Right ventricle myocardium superior (tissue), 1 donor: ENCODE data around the gene CPSF4L. TPM values are rescaled to one million over a fixed set of nuclear protein-coding genes. Genes with fewer than 3 reads are reported as not detected.
A peak's percentile ranks its signal among the peaks of the same experiment; 100 is the strongest.

Experiments used
- ATAC-seq: fragments of 200-7000 bp; cut with Tn5 transposase; one replicate; pipeline ENCODE4 v1.9.1; 2020; ENCODE audit warnings: mild to moderate bottlenecking; ENCODE audit not compliant: poor library complexity
- DNase-seq: peaks from one replicate; pipeline ENCODE4 v3.0.0-alpha.2; 2020
- intact Hi-C: fragments of 100-400 bp; cut with DNase I; formaldehyde crosslinking; loops from one replicate; pipeline ENCODE4 v1.11.2; 2022
- total RNA-seq: library from RNA; stranded (reverse); fragmentation: NEBNext Ultra II Directional; extraction: Animal tissue kit (Norgen Biotek cat#: 25700); gene quantifications from one replicate; pipeline ENCODE4 v1.2.1, GENCODE V29; 2021
- donor health status: DM: no; HTN: yes; CAD: no; lungs with severe emphysema.

CPSF4L gene
- total RNA-seq, 1 donor from 2014 or later, result not detected

DNA sequence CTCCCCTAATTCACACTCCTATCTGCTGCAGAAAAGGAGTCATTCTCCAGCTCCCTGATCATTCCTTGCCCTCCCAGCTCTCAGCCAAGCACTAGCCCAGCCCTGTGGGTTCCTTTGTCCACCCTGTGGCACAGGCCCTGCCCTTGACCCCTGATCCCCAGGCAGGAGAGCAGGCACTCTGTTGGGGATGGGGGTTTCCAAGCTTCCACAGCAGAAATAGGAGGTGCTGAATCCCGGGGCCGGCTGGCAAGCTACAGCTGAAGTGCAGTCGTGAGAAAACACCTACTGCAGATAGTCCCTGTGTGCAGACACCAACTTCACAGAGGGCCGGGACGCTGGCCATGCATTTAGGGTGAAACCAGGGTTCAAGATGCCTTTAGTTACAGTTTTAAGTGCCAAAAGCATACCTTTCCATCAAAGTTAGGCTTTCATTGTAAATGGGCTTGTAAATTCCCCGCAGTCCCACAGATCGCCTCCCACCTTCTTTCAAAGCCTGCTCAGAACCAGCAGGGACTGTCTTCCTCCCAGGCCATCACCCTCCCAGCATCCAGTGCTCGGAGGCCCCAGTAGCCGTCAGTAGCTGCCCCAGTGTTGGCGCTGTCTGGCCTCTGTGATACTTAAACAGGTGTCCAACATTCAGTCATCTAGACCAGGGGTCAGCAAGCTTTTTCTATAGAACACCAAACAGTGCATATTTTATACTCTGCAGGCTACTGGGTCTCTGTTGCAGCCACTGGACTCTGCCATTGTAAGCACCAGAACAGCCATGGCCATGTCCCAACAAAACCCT is 10.6 kb downstream of the CPSF4L start:
- intact Hi-C loops, result no loop called here
- no peak for ATAC-seq

DNA sequence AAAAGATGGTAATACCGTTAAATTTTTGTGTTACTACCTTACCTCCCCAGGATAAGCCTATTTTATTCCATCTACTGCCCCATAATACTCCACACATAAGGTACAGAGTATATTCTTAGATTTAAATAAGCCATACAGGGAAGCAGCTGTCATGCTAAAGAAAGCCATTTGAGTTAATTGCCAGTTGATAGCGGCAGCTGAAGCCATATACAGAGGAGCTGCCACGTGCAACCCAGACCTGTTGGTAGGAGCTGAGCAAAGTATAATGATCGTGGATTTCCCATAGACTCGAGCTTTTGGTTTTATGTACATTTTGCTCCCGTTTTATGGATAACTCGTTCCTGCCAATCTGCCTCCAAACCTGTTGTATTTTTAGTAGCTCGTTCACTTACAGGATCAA is 12.0 kb downstream of the CPSF4L start:
- intact Hi-C loops, result no loop called here
- ATAC-seq (no peak), DNase-seq (no peak)

More for the DNA sequence above, 10.6 kb downstream of the CPSF4L start:
- DNase-seq, result no peak

DNA sequence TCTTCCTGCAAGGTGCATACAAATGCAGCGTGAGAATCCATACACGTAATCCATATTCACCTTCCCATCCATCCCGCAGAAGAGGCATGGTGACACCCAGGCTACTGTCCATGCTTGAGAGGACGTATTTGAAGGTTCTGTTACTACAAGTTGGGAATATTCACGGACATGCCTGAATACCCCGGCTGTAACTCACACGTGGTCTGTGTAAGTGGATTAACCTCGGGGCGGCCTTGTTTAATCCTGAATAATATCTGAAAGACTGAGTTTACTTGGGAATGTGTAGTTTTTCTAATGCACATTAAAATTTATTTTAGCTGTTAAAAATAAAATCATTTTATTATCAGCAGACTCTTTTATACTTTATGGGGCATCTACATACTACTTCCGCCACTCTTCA is 13.1 kb downstream of the CPSF4L start:
- ATAC-seq, result no peak
- intact Hi-C loops, result no loop called here
- DNase-seq, result no peak

DNA sequence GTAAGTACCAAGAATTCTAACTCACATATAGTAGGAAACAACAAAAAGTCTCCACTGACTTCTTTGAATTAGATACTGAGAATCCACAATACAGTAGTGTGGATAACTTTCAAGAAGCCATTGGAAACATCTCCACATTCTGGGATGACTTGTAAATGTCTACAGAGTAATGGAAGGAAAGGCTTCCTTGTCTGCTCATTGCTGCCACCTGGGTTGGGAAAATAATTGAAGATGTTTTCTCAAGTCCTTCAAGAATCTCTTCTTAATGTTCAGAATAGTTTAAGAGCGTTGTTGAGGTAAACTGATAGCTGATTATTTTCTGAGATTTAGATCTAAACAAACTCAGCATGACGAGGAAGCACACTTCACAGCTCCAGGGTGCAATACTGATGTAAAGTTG is 14.0 kb downstream of the CPSF4L start:
- intact Hi-C loops, result no loop called here
- no peak for ATAC-seq
- DNase-seq, result no peak

DNA sequence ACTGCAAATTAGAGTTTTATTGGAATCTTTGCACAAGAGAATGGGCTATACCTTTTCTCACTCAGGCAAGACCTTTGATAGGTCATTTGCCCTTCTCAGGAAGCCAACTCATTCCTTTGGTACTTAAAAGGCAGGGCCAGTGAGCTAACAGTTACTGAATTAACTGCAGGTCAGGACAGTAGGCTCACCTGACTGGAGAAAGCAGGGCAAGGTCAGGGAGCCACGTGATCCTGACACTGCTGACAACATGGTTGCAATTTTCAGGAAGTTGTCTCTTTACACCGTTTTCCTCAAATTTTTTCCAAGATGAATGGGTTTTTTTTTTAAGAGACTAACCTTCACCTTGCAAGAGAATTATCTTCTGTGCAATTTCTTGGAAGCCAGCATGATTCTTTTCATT is 21.1 kb downstream of the CPSF4L start:
- intact Hi-C loops, result no loop called here
- no peak for ATAC-seq
- no peak for DNase-seq

DNA sequence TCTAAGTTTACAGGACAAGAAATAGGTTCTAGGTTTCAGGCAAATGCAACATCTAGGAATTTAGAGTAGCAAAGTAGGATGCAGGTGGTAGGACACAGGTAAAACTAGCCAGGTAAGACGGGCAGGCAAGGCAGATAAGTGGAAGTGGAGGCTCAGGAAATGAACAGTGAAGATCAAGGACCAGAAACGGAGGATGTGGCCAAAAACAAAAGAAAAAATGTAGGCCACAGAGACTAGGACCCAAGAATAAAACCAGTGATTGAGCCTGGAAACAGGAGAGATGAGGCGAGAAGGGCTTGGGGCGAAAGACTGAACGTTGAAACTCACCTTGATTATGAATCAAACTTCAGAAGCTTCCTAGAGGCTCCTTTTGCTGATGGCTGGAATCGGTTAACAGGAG is 24.0 kb downstream of the CPSF4L start:
- no peak for DNase-seq
- intact Hi-C loops, result no loop called here
- ATAC-seq, result no peak

DNA sequence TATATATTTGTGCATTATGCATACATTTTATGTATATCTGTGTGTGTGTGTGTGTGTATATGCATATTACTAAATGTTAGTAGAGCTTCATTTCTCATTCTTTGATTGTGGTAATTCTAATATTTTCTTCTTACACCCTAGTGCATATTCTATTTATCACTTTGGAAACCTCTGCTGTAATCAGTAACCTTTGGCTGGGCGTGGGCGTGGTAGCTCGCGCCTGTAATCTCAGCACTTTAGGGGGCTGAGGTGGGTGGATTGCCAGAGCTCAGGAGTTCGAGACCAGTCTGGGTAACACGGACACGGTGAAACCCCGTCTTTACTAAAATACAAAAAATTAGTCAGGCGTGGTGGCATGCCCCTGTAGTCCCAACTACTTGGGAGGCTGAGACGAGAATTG is 26.9 kb downstream of the CPSF4L start:
- intact Hi-C loops, result loop anchor here (5.0 kb wide), 1 partner anchor 42 kb away; the partner anchor contains the start of gene COG1
- no peak for DNase-seq
- no peak for ATAC-seq

DNA sequence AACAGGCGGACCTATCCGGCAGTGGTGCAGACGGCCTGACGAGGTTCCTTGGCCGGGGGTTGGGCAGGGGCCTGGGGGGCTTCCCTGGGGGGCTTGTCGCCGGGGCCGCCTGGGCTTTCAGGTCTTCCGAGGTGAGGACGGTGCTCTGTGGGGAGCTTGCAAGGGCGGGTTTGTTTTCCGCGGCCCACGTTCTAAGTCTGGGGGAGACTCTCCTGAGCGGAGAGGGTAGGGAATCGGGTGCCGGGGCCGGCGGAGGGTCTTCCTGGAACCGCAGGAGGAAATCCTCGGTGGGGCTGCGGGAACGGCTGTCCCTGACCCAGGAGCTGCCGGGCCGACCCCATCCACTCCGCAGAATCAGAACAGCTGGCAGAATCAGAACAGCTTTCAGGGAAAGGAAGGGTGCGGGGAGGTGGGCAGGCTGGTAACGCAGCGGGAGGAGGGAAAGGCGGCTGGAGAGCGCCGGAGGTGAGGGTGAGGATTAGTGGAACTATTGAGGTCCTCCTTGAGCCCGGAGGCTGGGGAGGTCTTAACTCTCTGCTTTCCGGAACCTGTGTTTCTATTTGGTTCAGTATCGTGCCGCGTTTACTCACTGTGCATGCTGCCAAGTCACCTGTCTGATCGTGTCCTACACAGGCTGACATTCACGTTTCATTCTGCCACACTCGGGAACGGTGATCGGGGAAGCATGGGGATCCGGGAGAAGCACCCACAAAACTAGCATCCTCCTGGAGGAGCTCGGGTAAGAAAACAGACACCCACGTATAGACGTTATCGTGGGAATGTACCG is 28.9 kb downstream of the CPSF4L start:
- ATAC-seq, result peak; percentile 53
- DNase-seq, result peak; percentile 45
- intact Hi-C loops, result loop anchor here (5.0 kb wide), 1 partner anchor 40 kb away; the partner anchor contains the start of gene COG1

DNA sequence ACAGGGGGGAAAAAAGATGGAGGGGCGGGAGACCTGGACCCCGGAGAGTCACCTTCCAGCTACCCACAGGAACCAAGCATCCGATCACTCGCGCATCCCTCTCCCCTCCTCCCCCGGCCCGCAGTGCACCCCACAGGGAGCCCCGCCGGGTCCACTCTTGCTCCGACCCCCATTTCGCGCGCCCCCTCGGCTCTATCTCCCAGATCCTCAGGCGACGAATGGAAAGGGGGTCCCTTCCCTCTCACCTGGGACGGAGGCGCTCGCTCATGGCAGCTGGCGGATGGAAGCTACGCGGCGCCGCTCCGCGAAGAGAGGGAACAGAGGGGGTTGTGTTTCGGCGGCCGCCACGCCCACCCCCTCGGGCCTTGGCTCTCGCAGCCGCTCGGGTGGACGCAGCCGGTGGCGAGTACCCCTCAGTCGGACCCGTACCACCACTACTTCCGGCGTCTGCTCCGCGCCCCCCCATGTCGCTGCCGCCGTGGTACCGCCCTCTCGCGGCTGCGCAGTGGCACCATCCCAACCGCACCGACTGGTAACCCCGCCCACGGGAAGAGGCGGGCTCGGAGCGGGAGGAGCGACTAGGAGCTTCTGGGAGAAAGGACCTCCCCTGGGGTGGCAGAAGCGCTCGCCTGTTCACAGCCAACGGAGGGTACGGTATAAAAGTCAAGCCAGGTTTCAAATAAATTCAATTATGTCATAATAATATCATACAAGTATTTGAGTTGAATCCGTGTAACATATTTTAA is 29.7 kb downstream of the CPSF4L start:
- DNase-seq, result peak; percentile 98
- intact Hi-C loops, result loop anchor here (5.0 kb wide), 1 partner anchor 40 kb away; the partner anchor contains the start of gene COG1
- ATAC-seq, result peak; percentile 97

DNA sequence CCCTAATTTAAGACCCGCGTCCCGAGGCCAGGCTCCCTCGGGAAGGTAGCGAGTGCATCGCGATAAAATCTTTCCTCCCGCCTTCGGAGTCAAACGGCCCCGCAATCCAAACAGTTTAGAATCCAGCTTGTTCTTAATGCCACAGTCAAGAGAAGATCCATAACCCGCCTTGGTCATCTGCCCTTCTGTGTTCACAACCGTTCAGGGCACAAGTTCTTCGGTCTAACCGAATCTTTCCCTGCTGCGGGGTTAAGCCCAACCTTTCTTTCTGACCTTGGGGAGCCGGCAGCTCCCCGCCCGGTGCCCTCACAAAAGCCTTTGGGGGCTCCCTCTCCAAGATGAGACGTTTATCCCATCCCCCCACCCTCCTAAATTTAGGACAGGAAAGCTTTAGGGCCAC is 30.3 kb downstream of the CPSF4L start:
- intact Hi-C loops, result loop anchor here (5.0 kb wide), 1 partner anchor 39 kb away; the partner anchor contains the start of gene COG1

DNA sequence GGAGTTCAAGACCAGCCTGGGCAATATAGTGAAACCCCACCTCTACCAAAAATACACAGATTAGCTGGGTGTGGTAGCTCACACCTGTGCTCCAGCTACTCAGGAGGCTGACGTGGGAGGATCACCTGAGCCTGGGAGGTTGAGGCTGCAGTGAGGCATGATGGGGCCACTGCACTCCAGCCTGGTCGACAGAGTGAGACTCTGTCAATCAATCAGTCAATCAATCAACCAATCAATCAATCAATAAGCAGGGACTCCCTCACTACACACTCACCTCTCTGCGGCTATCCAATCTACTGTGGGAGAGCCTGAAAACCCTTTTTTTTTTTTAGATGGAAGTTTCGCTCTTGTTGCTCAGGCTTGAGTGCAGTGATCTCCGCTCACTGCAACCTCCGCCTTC is 31.6 kb downstream of the CPSF4L start:
- DNase-seq (no peak), ATAC-seq (no peak)
- intact Hi-C loops, result loop anchor here (5.0 kb wide), 1 partner anchor 38 kb away; the partner anchor contains the start of gene COG1

More for the DNA sequence above, 30.3 kb downstream of the CPSF4L start:
- ATAC-seq (peak; percentile 1), DNase-seq (no peak)

DNA sequence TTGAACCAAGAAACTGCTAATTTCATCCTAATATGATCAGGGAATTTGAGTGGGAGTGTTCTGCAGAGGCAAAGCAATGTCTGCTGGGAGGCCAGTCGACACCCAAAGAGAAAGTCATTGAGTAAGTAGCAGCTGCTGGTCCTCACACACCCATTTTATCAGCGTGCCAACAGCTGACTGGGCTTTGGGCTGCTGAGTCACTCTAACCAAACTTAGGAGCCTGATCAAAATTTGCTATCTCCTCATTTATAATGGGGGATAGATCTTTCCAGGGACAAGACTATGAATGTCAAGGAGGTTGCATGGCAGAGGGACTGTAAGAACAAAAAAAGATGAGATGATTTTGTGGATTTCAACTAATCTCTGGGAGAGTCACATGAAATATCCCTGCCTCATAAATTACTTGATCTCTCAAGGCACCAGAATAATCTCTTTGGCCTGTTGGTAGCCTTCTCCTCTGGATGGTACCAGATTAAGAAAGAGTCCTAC is 32.9 kb downstream of the CPSF4L start:
- intact Hi-C loops, result no loop called here
- DNase-seq, result peak; percentile 81
- ATAC-seq, result peak; percentile 48

DNA sequence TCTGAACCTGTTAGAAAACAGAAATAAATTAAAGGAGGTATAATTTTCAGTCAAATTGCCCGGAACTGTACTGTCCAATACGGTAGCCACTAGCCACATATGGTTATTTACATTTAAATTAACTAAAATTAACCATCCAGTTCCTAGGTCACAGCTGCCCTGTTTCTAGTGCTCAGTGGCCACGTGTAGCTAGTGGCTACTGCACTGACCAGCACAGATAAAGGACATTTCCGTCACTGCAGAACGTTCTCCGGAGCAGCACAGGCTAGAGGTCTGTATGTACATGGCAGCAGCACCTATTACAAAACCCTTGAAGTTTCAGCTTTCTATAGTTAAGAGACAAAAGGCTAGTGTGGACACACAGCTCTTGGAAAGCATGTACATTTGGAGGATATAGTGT is 33.7 kb downstream of the CPSF4L start:
- intact Hi-C loops, result no loop called here
- DNase-seq (no peak), ATAC-seq (no peak)

DNA sequence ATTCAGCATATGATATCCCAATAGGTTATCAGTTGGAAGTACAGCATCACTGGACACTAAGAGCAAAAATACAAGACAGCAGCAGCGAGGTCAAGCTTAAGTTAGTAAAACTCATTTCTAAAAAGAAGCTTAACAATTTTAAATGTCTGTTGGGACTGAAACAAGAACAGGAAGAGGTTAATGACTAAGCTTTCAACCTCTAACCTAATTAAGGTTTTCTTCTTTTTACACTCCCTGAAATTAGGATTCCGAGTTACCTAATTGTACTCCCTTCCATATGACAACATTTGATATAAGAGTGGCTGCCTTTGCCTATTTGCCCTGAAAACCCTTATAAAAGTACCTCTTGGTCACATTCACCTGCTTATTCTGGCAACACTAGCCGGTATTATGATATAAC is 34.3 kb downstream of the CPSF4L start:
- no peak for ATAC-seq
- intact Hi-C loops, result no loop called here
- DNase-seq, result no peak

DNA sequence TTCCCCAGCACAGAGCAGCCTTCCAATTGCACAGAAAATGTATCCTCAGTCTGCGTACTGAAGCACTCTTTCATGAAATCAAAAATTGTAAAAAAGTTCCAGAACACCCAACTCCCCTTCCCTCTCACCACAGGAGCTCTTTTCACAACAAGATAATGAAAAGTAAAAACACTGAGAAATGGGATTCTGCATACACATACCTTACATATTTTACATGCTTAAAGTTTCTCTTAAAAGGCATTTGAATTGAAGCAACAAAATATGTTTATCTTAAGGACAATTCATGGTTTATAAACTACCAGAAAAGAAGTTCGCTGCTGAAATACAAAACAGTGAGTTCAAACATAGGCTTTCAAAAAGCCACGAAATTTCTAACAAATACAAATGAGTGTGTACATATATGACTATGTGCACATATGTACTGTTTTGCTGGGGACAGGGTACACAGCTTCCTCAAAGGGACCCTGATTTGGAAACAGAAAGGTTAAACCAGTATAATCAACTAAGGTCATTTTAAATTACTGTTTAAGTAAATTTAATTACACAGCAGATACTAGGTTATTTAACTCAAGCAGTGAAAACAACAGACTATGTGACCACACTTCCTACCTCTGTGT is 35.0 kb downstream of the CPSF4L start:
- no peak for ATAC-seq
- DNase-seq, result no peak
- intact Hi-C loops, result no loop called here

DNA sequence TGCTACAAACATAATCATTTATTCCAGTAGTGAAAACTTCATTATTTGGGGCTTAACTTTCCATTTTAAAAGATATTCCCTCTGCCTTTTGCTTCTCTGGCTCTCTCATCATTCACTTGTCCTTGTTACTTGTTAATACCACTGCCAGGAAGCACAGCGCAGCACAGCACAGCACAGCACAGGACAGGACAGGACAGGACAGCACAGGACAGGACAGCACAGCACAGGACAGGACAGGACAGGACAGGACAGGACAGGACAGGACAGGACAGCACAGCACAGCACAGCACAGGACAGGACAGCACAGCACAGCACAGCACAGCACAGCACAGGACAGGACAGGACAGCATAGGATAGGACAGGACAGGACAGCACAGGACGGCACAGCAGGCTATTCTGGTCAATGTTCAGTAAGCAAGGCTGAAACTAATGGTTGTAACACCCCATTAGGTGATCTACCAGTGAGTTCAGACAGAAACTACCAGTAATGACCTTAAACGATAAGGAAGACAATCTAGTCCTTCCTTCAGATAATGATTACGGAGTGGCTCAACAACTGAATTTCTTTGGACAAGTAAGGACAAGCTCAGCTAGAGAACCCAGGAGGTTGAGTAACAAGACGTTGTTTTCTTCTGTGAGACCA is 36.9 kb downstream of the CPSF4L start:
- intact Hi-C loops, result no loop called here
- DNase-seq (no peak), ATAC-seq (no peak)

DNA sequence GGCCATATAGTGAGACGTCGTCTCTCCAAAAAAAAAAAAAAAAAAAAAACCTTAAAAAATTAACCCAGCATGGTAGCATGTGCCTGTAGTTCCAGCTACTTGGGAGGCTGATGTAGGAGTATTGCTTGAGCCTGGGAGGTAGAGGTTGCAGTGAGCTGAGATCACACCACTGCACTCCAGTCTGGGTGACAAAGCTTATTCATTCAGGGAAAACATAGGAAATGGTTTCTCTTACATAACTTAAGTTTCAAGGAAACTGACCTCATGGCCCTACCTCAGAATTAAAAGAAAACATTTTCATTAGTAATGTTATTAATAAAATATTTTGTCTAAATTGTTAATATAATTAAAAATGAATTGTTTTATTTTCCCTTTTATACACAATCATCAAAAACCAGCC is 37.4 kb downstream of the CPSF4L start:
- intact Hi-C loops, result no loop called here
- no peak for ATAC-seq
- DNase-seq, result no peak

DNA sequence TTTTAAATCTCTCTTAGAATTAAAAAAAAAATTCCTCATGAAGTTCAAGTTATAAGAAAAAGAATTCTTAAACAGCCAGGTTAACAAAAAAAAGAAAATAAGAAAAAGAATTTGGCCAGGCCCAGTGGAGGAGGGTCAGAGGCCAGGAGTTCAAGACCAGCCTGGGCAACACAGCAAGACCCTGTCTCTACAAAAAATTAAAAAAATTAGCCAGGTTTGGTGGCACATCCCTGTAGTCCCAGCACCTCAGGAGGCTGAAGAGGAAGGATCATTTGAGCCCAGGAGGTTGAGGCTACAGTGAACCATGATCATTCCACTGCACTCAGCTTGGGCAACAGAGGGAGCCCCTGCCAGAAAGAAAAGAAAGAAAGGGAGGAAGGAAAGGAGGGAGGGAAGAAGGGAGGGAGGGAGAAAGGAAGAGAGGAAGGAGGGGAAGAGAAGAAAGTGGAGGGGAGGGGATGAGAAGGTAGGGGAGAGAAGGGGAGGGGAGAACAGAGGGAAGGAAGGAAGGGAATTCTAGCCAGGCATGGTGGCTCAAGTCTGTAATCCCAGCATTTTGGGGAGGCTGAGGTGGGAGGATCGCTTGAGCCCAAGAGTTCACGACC is 38.0 kb downstream of the CPSF4L start:
- ATAC-seq, result no peak
- intact Hi-C loops, result no loop called here

More for the DNA sequence above, 38.0 kb downstream of the CPSF4L start:
- DNase-seq, result no peak
